GM18517 (cell line): ENCODE results near the gene ZNF746.

Experiments used
- ATAC-seq: cut with Tn5 transposase; IDR thresholded peaks from one replicate; pipeline ENCODE4 v1.9.1; 2021; ENCODE audit warnings: mild to moderate bottlenecking, moderate library complexity; ENCODE audit not compliant: unreplicated experiment

ZNF746 gene

GRCh38 chr7:149493366-149493765 lies 4.2 kb downstream of the ZNF746 start:
- ATAC-seq: no peak

GRCh38 chr7:149490083-149490760 lies 7.4 kb downstream of the ZNF746 start:
- no peak for ATAC-seq

DNA sequence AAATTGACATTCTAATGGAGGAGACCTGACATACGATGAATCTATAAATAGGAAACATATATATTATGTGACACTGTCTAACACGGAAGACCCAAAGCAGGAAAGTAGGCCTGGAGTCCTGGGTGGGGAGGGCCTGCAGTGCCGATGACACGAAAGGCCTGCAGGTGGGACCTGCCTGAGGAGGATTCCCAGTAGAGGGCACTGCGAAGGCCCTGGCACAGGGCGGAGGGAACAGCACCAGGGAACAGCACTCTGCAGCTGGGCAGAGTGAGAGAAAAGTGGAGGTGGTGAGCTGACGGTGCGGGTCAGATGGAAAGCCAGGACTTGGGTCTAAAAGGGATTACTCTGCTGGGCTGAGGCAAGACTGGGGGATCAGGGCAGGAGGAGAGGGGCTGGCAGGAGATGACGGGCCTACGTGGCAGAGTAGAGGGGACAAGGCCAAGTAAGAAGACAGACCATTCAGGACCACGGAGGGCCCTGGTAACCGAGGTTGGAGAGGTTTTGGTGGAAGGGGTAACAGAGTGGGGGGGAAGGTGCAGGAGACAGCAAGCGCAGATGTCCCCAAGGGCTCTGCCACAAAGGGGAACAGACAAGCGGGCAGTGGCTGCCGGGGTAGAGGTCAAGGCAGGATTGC lies 8.1 kb downstream of the ZNF746 start:
- no peak for ATAC-seq

DNA sequence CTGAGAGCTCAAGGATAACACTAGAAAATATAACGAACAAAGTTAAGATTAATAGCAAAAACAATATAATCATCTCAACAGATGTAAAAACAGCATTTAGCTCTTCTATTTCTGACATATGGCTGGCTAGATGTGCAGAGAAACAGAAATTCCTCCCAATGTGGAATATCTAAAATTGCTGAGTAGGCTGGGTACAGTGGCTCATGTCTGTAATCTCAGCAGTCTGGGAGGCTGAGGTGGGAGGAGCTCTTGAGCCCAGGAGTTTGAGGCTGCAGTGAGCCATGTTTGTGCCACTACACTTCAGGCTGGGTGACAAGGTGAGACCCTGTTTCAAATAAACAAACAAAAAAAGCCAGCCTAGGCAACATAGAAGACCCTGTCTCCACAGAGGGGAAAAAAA lies 18.0 kb downstream of the ZNF746 start:
- no peak for ATAC-seq

DNA sequence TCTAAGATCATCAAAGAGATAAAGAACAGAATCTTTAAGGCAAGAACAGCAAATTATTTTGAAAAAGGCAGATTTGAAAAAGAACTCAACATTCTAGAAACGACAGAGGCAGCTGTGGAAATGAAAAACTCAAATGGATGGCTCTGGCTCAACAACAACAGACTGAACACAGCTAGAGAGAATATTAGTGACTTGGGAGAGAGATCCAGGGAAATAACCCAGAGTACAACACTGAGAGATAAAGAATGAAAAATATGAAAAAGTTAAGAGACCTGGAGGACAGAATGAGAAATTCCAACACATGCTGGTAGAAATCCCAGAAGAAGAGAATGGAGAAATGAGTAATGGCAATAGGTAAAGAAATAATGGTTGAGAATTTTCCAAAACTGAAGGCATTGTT lies 18.9 kb downstream of the ZNF746 start:
- no peak for ATAC-seq

DNA sequence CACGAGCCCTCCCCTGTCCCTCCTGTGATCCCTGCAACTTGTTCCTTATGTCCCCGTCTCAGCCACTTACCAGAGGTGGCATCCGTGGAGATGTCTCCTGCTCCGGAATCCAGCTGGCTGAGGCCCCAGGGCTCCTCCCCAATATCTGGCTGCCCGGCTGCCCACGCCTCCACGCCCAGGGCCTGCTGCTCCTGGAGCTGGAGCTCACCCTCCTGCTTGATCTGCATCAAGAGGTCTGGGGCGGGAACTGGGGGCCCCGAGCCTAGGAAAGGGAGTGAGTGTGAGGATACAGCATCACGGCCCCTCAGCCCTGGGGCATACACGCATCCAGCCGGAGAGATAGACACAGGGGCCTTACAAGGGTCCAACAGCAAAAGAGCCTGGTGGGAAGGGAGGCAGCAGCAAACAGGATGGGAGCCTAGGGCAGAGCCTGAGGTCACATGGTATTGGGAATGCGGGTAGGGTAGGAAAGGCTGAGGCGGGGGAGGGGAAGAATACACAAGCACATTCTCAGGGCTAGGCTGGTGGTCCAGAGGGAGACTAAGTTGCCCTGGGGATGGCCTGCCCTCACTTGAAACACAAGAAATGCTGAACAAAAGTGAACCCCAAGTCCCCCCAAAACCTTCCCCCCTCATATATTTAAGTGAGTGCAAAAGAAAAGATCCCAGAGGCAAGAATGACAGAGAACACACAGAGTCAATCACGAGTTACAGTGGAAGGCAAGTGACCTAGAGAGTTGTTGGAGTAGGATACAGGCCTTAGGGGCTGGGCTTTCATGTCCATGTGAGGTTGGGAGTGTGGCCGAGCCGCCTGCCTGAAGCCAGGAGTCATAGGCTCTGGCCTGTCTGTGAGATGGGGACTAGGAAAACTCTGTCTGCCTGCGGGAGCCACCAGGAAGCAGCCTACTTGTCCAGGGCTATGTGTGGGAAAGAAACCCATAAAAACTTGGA lies 19.8 kb downstream of the ZNF746 start:
- no peak for ATAC-seq

DNA sequence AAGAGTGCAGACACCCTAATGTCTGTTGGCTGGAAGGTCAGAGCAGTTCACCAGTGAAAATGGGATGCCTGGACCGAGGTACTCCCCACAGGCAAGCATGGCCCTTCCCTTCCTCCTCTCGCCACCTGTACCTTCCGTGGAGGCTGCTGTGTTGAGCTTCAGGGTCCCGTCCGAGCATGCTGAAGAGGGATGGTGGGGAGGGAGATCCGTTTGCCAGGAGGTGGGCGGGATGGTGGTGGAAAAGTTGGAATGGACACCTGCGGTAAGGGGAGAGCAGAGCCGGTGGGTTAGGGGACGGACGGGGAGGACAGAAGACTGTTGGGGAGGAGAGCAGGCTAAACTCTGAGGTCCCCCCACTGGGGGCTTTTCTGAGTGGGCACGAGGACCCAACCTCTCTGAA lies 20.8 kb downstream of the ZNF746 start:
- no peak for ATAC-seq

- ATAC-seq: no peak
These were observed 22.2 kb downstream of the ZNF746 start for GRCh38 chr7:149475121-149476045.

GRCh38 chr7:149474309-149475120 lies 23.1 kb downstream of the ZNF746 start:
- no peak for ATAC-seq

DNA sequence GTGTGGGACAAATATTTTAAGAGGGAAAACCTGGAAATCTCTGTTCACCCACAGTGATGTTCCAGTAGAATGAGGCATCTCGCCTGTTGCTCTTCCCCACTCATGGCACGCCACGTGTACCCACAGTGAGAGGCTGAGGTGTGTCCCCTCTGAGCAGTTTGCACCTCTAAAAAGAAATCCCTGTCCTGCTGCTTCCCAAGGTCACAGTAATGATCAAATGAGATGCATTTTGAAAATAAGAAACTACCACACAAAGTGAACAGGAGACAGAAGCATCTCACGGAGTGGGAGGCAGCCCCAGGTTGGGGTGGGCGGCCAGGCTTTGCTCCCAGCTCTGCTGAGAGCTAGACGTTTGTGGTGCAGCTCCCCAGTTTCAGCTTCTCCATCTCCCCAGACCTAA lies 24.4 kb downstream of the ZNF746 start:
- ATAC-seq: no peak

DNA sequence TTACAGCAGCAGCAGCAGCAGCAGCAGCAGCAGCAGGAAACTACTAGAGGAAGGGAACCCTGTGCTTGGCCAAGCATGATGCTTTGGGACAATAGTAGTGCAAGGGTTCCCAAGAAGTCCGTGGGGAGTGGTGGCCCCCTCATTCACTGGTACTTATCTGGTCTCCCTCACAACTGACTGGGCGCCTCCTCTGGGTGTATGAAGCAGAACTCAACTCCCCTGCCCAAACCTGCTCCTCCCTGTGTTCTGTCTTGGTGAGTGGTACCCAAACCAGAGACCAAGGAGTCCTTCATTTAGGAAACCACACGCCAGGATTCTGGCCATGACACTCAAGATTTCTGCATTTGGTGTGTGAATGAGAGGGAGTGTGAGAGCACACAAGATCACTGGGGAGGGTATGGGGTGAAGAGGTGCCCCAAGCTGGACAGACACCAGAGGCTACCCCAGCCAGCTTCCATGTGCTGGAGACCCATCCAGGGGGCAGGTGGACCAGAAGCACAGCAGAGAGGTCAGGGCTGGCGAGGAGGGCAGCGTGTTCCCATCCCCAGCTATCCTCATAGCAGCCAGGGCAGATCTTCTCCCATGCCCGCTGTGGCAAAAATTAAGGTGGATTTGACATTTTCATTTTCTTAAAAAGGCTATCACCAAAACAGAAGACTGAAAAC lies 26.2 kb downstream of the ZNF746 start:
- ATAC-seq: no peak

DNA sequence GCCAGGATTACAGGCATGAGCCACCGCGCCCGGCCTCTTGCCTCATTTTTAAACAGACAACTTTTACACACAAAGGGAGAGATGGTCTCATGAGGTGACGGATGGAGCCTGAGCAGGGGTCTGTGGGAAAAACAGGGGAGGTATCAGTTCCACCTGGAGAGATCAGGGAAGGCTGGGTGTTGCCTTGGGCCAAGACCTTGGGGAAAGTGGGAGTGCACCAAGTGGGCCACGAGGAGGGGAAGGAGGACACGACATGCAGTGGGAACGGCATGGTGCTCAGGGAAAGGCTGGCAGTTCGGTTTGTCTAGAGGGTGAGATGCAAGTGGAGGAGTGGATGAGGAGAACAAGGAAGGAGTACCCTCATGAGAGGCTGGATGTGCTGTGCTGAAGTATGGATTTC lies 27.8 kb downstream of the ZNF746 start:
- no peak for ATAC-seq

DNA sequence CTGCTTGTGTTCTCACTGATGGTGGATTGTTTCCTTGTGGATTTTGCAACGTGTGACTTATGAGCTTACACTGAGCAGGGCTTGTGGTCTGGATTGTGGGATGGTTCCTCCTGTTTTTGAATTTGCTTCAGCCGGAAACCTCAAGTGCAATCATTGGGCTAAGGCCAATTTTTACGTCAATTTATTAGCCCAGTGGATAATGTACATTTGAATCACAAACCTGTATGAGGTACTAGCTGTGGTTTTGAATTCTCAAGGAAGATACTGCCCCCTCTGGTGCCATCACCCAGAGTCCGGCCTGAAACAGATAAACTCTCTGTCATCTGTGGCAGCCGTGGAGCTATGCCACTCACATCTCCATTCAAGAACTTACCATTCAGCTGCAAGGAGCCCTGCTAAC lies 29.4 kb downstream of the ZNF746 start:
- no peak for ATAC-seq

- ATAC-seq: no peak
These were observed 30.2 kb downstream of the ZNF746 start for GRCh38 chr7:149467321-149467859.

GRCh38 chr7:149466364-149466763 lies 31.2 kb downstream of the ZNF746 start:
- ATAC-seq: no peak

- ATAC-seq: no peak
These were observed 34.0 kb downstream of the ZNF746 start for GRCh38 chr7:149463500-149464161.

DNA sequence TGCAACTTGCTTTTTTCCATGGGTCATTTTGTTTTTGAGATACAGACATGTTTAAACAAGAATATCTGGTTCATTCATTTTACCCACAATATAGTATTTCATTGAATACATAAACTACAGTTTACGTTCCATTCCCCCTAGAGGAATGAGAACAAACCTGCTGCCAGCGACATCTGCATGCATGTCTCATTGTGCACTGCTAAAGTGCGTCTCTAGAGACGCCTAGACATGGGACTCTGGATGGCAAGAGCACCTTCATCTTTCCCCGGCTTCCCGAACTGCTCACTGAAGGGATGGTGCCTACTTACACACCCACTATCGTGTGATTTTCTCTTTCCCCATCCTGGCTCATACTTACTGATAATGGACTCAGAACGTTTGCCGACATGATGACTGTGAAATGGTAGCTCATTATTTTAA lies 35.5 kb downstream of the ZNF746 start:
- no peak for ATAC-seq

GRCh38 chr7:149460493-149461277 lies 36.9 kb downstream of the ZNF746 start, which contains the start of gene ZNF777:
TSS of gene ZNF777 (minus strand) at chr7:149461062. CDS start at chr7:149456022, 5,040 bp downstream.
- peak; percentile 96 for ATAC-seq
